Stomach (tissue), 9 donors: ENCODE measurements around the gene DRC3. TPM values are rescaled to one million over a fixed set of nuclear protein-coding genes. Genes with fewer than 3 reads are reported as not detected.
"Not testable (repeated sequence)": the region's sequence is repeated elsewhere in the genome, so short reads cannot be mapped to it uniquely, and the experiment has no call there.

Source experiments
- DNase-seq, 2 donors: peaks; one replicate each; pipeline versions ENCODE4 v3.0.0 to v3.0.0-alpha.2; 2013 to 2019
- H3K27ac ChIP-seq, 5 donors: fragments of 200-600 bp in 4 of 5; sonication (generic) in 4 of 5; one replicate each; pipeline ENCODE4 v1.5.1; 2013 to 2019; ENCODE audit warnings: mild to moderate bottlenecking in 1 of 5, moderate library complexity in 1 of 5
- H3K27me3 ChIP-seq, 3 donors: fragments of 200-600 bp; sonication (generic); one replicate each; pipeline ENCODE4 v1.5.1; 2017 to 2019; ENCODE audit warnings: mixed run types in 1 of 3
- H3K36me3 ChIP-seq, 4 donors: fragments of 200-600 bp; sonication (generic); 1 replicate in 3 of 4; 2 replicates in 1 of 4; pipeline ENCODE4 v1.5.1; 2016 to 2019
- H3K4me1 ChIP-seq, 4 donors: fragments of 200-600 bp; sonication (generic); one replicate each; pipeline ENCODE4 v1.5.1; 2016 to 2019
- H3K4me3 ChIP-seq, 4 donors: fragments of 200-600 bp; sonication (generic) in 3 of 4; one replicate each; pipeline ENCODE4 v1.5.1; 2016 to 2019; ENCODE audit warnings: mild to moderate bottlenecking in 1 of 4
- H3K9me3 ChIP-seq, 4 donors: fragments of 200-600 bp; sonication (generic); one replicate each; pipeline ENCODE4 v1.5.1; 2016 to 2019
- CTCF ChIP-seq, 7 experiments: fragments of 450-650 bp in 4 of 7; fragments of 200-600 bp in 3 of 7; sonication (generic) in 3 of 7; IDR thresholded peaks; one replicate each; pipeline ENCODE4 v1.5.1; 2016 to 2019; ENCODE audit warnings: antibody characterized with exemption in 7 of 7, control low read depth in 2 of 7, mild to moderate bottlenecking in 1 of 7
- EP300 ChIP-seq: sonication (generic); formaldehyde crosslinking; IDR thresholded peaks from one replicate; pipeline ENCODE4 v1.6.1; 2017; ENCODE audit warnings: antibody characterized with exemption
- POLR2A ChIP-seq, 4 donors: fragments of 450-650 bp; IDR thresholded peaks; one replicate each; pipeline ENCODE4 v1.6.1; 2016; ENCODE audit warnings: antibody characterized with exemption in 4 of 4, control low read depth in 2 of 4, mild to moderate bottlenecking in 1 of 4, moderate library complexity in 1 of 4
- POLR2AphosphoS5 ChIP-seq, 3 donors: sonication (generic); formaldehyde crosslinking; IDR thresholded peaks; one replicate each; pipeline ENCODE4 v1.6.1; 2016; ENCODE audit warnings: antibody characterized with exemption in 3 of 3
- WGBS, 5 donors: extraction: QIAGEN DNeasy Blood & Tissue Kit in 3 of 5; methylation state at CpG; one replicate each; pipeline versions ENCODE4 v1.1.5 to v1.1.7; 2013 to 2018; 5-methylcytosine and 5-hydroxymethylcytosine counted together
- intact Hi-C: fragments of 100-400 bp; cut with DNase I; formaldehyde crosslinking; loops from one replicate; pipeline ENCODE4 v1.15.1; 2023; ENCODE audit warnings: low total_unique reads
- polyA plus RNA-seq, 3 donors: library from polyadenylated mRNA; stranded (reverse); fragments of 200-250 nt; gene quantifications; one replicate each; pipeline ENCODE4 v1.2.3, GENCODE V29; 2013
- total RNA-seq, 5 donors: library from RNA; depleted of rRNA; stranded (reverse); fragments of >200 nt; gene quantifications; one replicate each; pipeline versions ENCODE4 v1.1.0 to v1.2.3, GENCODE V29; 2014 to 2016
- donor health status: healthy with polysubstance abuse.
- donor health status: Bipolar disorder and iron deficiency.
- donor health status: healthy.

The DRC3 gene
- total and polyA plus RNA-seq, 8 donors: 1.1 to 16.5 (median 1.7) TPM; not detected in 1

- 83 to 91% (median 84%) methylated on average over 5 of the region's 5 CpGs for WGBS, 5 donors
- intact Hi-C loops: no loop called here
These were observed 21.1 kb upstream of the DRC3 start for GRCh38 chr17:17951524-17951923.

GRCh38 chr17:17952691-17953090 lies 20.0 kb upstream of the DRC3 start:
- 97 to 100% (median 100%) methylated on average over 3 of the region's 3 CpGs for WGBS, 5 donors
- peaks cover 0 to 4% (median 2%) of the 10 kb centered on the region in 4 donors for H3K36me3 ChIP-seq
- TF ChIP-seq POLR2AphosphoS5 (IDR thresholded peaks at IDR 0.05) (no peak), EP300 (no peak), POLR2A (IDR thresholded peaks at IDR 0.05) (no peak), CTCF (IDR thresholded peaks at IDR 0.05) (no peak)
- no peak for DNase-seq
- H3K4me1 ChIP-seq: peaks cover under 1 to 57% (median 35%) of the 10 kb centered on the region in 4 donors
- no peak overlapping the region for H3K27ac ChIP-seq
- no peaks in the 10 kb centered on the region for H3K9me3 ChIP-seq
- H3K4me3 ChIP-seq: no peak overlapping the region
- no peaks in the 10 kb centered on the region for H3K27me3 ChIP-seq
- intact Hi-C loops: no loop called here

More at GRCh38 chr17:17951524-17951923, 21.1 kb upstream of the DRC3 start:
- Histone ChIP-seq H3K4me1 (peaks cover 0 to 57% (median 34%) of the 10 kb centered on the region in 4 donors), H3K9me3 (no peaks in the 10 kb centered on the region), H3K36me3 (peaks cover 0 to 4% (median 2%) of the 10 kb centered on the region in 4 donors), H3K27ac (no peak overlapping the region), H3K27me3 (no peaks in the 10 kb centered on the region), H3K4me3 (no peak overlapping the region)
- no peak for TF ChIP-seq POLR2A (IDR thresholded peaks at IDR 0.05)
- TF ChIP-seq CTCF (IDR thresholded peaks at IDR 0.05): no peak
- TF ChIP-seq EP300: no peak
- no peak for TF ChIP-seq POLR2AphosphoS5 (IDR thresholded peaks at IDR 0.05)
- DNase-seq: no peak

GRCh38 chr17:17954079-17954478 lies 18.6 kb upstream of the DRC3 start:
- WGBS, 5 donors: 85 to 98% (median 96%) methylated on average over 2 to 3 of the region's 3 CpGs
- intact Hi-C loops: no loop called here
- Histone ChIP-seq H3K36me3 (peaks cover 0 to 4% (median 2%) of the 10 kb centered on the region in 4 donors), H3K27ac (no peak overlapping the region), H3K4me1 (peaks cover 10 to 57% (median 36%) of the 10 kb centered on the region in 4 donors), H3K27me3 (no peaks in the 10 kb centered on the region), H3K9me3 (no peaks in the 10 kb centered on the region), H3K4me3 (no peak overlapping the region)
- DNase-seq: no peak
- TF ChIP-seq CTCF (IDR thresholded peaks at IDR 0.05): no peak
- TF ChIP-seq POLR2AphosphoS5 (IDR thresholded peaks at IDR 0.05): no peak
- TF ChIP-seq POLR2A (IDR thresholded peaks at IDR 0.05): no peak
- TF ChIP-seq EP300: no peak

GRCh38 chr17:17955790-17956341 lies 16.8 kb upstream of the DRC3 start:
- intact Hi-C loops, H3K9me3 ChIP-seq, H3K36me3 ChIP-seq, H3K27me3 ChIP-seq, H3K4me3 ChIP-seq, H3K27ac ChIP-seq, DNase-seq: not testable (repeated sequence)
- H3K4me1 ChIP-seq: peaks cover 19 to 57% (median 44%) of the 10 kb centered on the region in 4 donors
- WGBS, 5 donors: 93 to 98% (median 98%) methylated on average over 12 of the region's 12 CpGs

- H3K36me3 ChIP-seq: peaks cover 0 to 4% (median 2%) of the 10 kb centered on the region in 4 donors
- H3K9me3 ChIP-seq: no peaks in the 10 kb centered on the region
- peaks cover 21 to 56% (median 40%) of the 10 kb centered on the region in 4 donors for H3K4me1 ChIP-seq
- DNase-seq: no peak
- TF ChIP-seq EP300 (no peak), POLR2A (IDR thresholded peaks at IDR 0.05) (no peak), CTCF (IDR thresholded peaks at IDR 0.05) (no peak), POLR2AphosphoS5 (IDR thresholded peaks at IDR 0.05) (no peak)
- H3K27me3 ChIP-seq: no peaks in the 10 kb centered on the region
- intact Hi-C loops: no loop called here
- 81 to 93% (median 87%) methylated on average over 7 of the region's 7 CpGs for WGBS, 5 donors
- H3K4me3 ChIP-seq: no peak overlapping the region
- peak overlapping the region; percentile 48 to 78 (median 75) for H3K27ac ChIP-seq
These were observed 15.1 kb upstream of the DRC3 start for GRCh38 chr17:17957584-17957916.
